MM.1S (cell line): ENCODE results near the gene TRIL.

Source experiments
- DNase-seq: peaks from one replicate; pipeline ENCODE4 v3.0.0-alpha.2; 2015
- H2AFZ ChIP-seq: fragments of 300-600 bp; sonication (generic); 2 replicates; pipeline ENCODE4 v1.6.0; 2016; ENCODE audit warnings: antibody characterized with exemption, low read length
- H3F3A ChIP-seq: fragments of 300-600 bp; sonication (generic); 2 replicates; pipeline ENCODE4 v1.6.1; 2016; ENCODE audit warnings: mild to moderate bottlenecking, antibody characterized with exemption, low read length, moderate library complexity, mixed read lengths; ENCODE audit not compliant: insufficient read depth
- H3K27ac ChIP-seq: fragments of 300-600 bp; sonication (generic); 2 replicates; pipeline ENCODE4 v1.5.1; 2016; ENCODE audit warnings: mild to moderate bottlenecking, low read length
- H3K27me3 ChIP-seq: fragments of 300-600 bp; sonication (generic); replicated peaks from 2 replicates; pipeline ENCODE4 v1.6.0; 2016; ENCODE audit warnings: low read length; ENCODE audit not compliant: insufficient read depth
- H3K36me3 ChIP-seq: fragments of 300-600 bp; sonication (generic); replicated peaks from 2 replicates; pipeline ENCODE4 v1.6.1; 2016; ENCODE audit warnings: mild to moderate bottlenecking, low read length, mixed read lengths; ENCODE audit not compliant: insufficient read depth
- H3K4me1 ChIP-seq: fragments of 300-600 bp; sonication (generic); 2 replicates; pipeline ENCODE4 v1.6.1; 2016; ENCODE audit warnings: low read length, mixed read lengths
- H3K4me2 ChIP-seq: fragments of 300-600 bp; sonication (generic); 2 replicates; pipeline ENCODE4 v1.6.0; 2016; ENCODE audit warnings: low read depth, low read length
- H3K4me3 ChIP-seq: fragments of 300-600 bp; sonication (generic); 2 replicates; pipeline ENCODE4 v1.5.1; 2016; ENCODE audit warnings: low read length, mixed read lengths
- H3K79me2 ChIP-seq: fragments of 300-600 bp; sonication (generic); 2 replicates; pipeline ENCODE4 v1.6.1; 2016; ENCODE audit warnings: mixed run types, low read length, mixed read lengths
- H3K9ac ChIP-seq: fragments of 300-600 bp; sonication (generic); 2 replicates; pipeline ENCODE4 v1.6.1; 2016; ENCODE audit warnings: low read length, mixed read lengths
- H3K9me2 ChIP-seq: fragments of 300-600 bp; sonication (generic); replicated peaks from 2 replicates; pipeline ENCODE4 v1.6.1; 2016; ENCODE audit warnings: mild to moderate bottlenecking, low read length, mixed read lengths; ENCODE audit not compliant: insufficient read depth
- H3K9me3 ChIP-seq: fragments of 300-600 bp; sonication (generic); replicated peaks from 2 replicates; pipeline ENCODE4 v1.6.1; 2016; ENCODE audit warnings: mild to moderate bottlenecking, low read length, mixed read lengths; ENCODE audit not compliant: insufficient read depth
- H4K20me1 ChIP-seq: fragments of 300-600 bp; sonication (generic); 2 replicates; pipeline ENCODE4 v1.6.1; 2016; ENCODE audit warnings: mild to moderate bottlenecking, low read length, moderate library complexity, mixed read lengths; ENCODE audit not compliant: insufficient read depth
- EZH2 ChIP-seq: fragments of 300-600 bp; sonication (generic); optimal IDR thresholded peaks from 2 replicates; pipeline ENCODE3; 2017; ENCODE audit warnings: low read depth, mild to moderate bottlenecking, antibody characterized with exemption, low read length, mixed read lengths
- EZH2phosphoT487 ChIP-seq: fragments of 300-600 bp; sonication (generic); IDR thresholded peaks from 2 replicates; pipeline ENCODE4 v1.6.1; 2018; ENCODE audit warnings: antibody characterized with exemption, low read length
- TF ChIP-seq, protein P1 (sequence below): fragments of 300-600 bp; sonication (generic); IDR thresholded peaks from 2 replicates; pipeline ENCODE4 v1.5.1; 2016; ENCODE audit warnings: antibody characterized with exemption, low read length, mixed read lengths

TRIL gene

DNA sequence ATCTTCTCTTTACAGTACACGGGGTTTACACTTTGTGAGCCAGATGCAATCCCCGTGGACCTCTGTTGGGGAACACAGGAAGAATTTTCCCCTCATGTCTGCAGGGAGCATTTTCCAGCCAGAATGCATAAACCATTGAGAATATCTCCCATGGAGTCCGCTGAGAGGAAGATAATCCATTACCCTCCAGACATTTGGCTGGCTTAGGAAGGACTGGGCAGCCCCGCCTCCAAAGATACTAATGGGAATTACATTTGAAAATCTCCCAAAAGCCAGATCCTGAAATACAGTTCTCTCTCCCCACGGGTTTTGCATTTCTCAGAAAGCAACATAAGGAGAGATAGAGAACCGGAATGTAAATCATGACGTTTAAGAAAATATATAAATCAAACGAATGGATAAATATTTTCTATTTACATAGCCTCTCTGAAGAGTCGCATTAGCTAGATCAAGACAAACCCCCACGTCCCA is 53.5 kb downstream of the TRIL start:
- DNase-seq: no peak
- 0 out of 2 replicates have a peak overlapping the region, but pooled peaks have one; percentile 10 for H2AFZ ChIP-seq
- H3K4me1 ChIP-seq: no peaks in the 10 kb centered on the region
- no peaks in the 10 kb centered on the region for H3K27me3 ChIP-seq
- no peak overlapping the region for H3K4me3 ChIP-seq
- no peaks in the 10 kb centered on the region for H3K36me3 ChIP-seq
- H4K20me1 ChIP-seq: no peaks in the 10 kb centered on the region
- H3F3A ChIP-seq: no peaks in the 10 kb centered on the region
- H3K4me2 ChIP-seq: peak overlapping the region; percentile 9; the same call in 1 of the 2 replicates
- H3K27ac ChIP-seq: no peak overlapping the region
- H3K9me2 ChIP-seq: no peaks in the 10 kb centered on the region
- H3K9me3 ChIP-seq: no peaks in the 10 kb centered on the region
- H3K9ac ChIP-seq: no peak overlapping the region
- no peaks in the 10 kb centered on the region for H3K79me2 ChIP-seq
- TF ChIP-seq EZH2phosphoT487 (no peak), EZH2 (no peak)
- TF ChIP-seq, protein P1, sequence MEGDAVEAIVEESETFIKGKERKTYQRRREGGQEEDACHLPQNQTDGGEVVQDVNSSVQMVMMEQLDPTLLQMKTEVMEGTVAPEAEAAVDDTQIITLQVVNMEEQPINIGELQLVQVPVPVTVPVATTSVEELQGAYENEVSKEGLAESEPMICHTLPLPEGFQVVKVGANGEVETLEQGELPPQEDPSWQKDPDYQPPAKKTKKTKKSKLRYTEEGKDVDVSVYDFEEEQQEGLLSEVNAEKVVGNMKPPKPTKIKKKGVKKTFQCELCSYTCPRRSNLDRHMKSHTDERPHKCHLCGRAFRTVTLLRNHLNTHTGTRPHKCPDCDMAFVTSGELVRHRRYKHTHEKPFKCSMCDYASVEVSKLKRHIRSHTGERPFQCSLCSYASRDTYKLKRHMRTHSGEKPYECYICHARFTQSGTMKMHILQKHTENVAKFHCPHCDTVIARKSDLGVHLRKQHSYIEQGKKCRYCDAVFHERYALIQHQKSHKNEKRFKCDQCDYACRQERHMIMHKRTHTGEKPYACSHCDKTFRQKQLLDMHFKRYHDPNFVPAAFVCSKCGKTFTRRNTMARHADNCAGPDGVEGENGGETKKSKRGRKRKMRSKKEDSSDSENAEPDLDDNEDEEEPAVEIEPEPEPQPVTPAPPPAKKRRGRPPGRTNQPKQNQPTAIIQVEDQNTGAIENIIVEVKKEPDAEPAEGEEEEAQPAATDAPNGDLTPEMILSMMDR: no peak

DNA sequence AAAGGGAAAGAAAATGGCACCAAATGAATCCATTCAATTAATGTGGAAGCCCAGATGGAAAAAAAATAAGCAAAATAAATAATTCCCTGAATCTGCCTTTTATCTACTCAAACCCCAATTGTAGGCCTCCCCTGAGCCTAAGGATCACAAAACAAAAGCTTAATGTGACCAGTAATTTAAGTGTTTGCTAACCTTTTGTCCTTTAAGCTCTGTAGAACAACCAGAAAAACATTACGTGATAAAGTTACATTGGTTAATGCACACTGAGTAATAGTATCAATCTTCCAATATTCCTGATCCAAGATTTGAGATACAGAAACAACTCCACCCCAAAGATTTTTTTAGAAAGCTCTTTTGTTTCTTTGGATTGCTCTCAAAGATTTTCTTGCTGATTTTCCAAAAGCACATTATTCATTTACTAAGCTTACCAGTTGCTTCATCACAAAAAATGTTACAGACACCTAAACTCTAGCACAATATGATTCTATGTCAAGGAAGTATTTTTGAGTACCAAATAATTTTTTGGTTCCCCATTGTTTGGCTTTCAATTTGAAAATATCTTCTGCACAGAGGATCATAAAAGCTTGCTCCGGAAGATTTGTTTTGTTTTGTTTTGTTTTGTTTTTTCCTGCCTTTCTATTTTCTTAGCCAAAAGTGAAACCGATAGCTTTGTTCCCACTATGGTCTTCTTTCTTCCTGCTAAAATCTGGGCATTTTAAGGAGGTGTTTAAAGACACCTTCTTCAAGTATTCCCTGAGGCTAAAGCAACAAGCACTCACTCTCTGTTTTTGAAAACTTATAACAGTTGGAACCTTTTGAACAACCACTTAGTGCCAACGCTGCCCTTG is 54.2 kb downstream of the TRIL start:
- no peaks in the 10 kb centered on the region for H3K9me3 ChIP-seq
- H3K79me2 ChIP-seq: no peaks in the 10 kb centered on the region
- no peak for DNase-seq
- H3K4me1 ChIP-seq: no peaks in the 10 kb centered on the region
- 0 out of 2 replicates have a peak overlapping the region, but pooled peaks have one; percentile 10 for H2AFZ ChIP-seq
- H3K9ac ChIP-seq: no peak overlapping the region
- H3F3A ChIP-seq: no peaks in the 10 kb centered on the region
- H3K4me2 ChIP-seq: peak overlapping the region; percentile 9; the same call in 1 of the 2 replicates
- H3K4me3 ChIP-seq: no peak overlapping the region
- no peak overlapping the region for H3K27ac ChIP-seq
- H3K36me3 ChIP-seq: no peaks in the 10 kb centered on the region
- H4K20me1 ChIP-seq: no peaks in the 10 kb centered on the region
- no peaks in the 10 kb centered on the region for H3K27me3 ChIP-seq
- no peaks in the 10 kb centered on the region for H3K9me2 ChIP-seq
- TF ChIP-seq EZH2phosphoT487 (no peak), EZH2 (no peak)
- TF ChIP-seq, protein P1: no peak
